ENCODE measurements around the gene ATAT1.

- no peak for TF ChIP-seq RARB (CRISPR knock-in tag; IDR thresholded peaks at IDR 0.05)
- no peak for TF ChIP-seq CSRNP3 (CRISPR knock-in tag; IDR thresholded peaks at IDR 0.05)
- no peak for TF ChIP-seq SNAI2 (CRISPR knock-in tag; IDR thresholded peaks at IDR 0.05)
- TF ChIP-seq GLIS3 (CRISPR knock-in tag; IDR thresholded peaks at IDR 0.05): no peak
- no peak for TF ChIP-seq TOX (CRISPR knock-in tag; IDR thresholded peaks at IDR 0.05; ENCODE audit: borderline replicate concordance)
- no peak for TF ChIP-seq CREB5 (CRISPR knock-in tag; IDR thresholded peaks at IDR 0.05; ENCODE audit: low read depth)
- TF ChIP-seq TSHZ2 (CRISPR knock-in tag; IDR thresholded peaks at IDR 0.05): no peak
- no peak for TF ChIP-seq PPARA (CRISPR knock-in tag; IDR thresholded peaks at IDR 0.05; ENCODE audit: borderline replicate concordance)
- no peak for TF ChIP-seq PATZ1 (CRISPR knock-in tag; IDR thresholded peaks at IDR 0.05; ENCODE audit: borderline replicate concordance)
- no peak for TF ChIP-seq ISL1 (CRISPR knock-in tag; IDR thresholded peaks at IDR 0.05)
- no peak for TF ChIP-seq ZNF565 (CRISPR knock-in tag; conservative IDR thresholded peaks at IDR 0.05; ENCODE audit: low read depth)
- no peak for TF ChIP-seq ZC3H10 (CRISPR knock-in tag; IDR thresholded peaks at IDR 0.05)
- no peak for TF ChIP-seq OSR1 (CRISPR knock-in tag; IDR thresholded peaks at IDR 0.05)
Measured at GRCh38 chr6:30679765-30680535, 53.3 kb downstream of the ATAT1 start.
